NCI-H446 (cell line): ENCODE results near the gene KIF26B.

Experiments
- DNase-seq, 2 experiments: peaks; one replicate each; lab custom pipeline; 2025; lab: John Stamatoyannopoulos, UW

Gene KIF26B

GRCh38 chr1:245428681-245429080 is 273.9 kb downstream of the KIF26B start:
- no peak for DNase-seq

GRCh38 chr1:245431706-245432105 is 276.9 kb downstream of the KIF26B start:
- no peak for DNase-seq

DNA sequence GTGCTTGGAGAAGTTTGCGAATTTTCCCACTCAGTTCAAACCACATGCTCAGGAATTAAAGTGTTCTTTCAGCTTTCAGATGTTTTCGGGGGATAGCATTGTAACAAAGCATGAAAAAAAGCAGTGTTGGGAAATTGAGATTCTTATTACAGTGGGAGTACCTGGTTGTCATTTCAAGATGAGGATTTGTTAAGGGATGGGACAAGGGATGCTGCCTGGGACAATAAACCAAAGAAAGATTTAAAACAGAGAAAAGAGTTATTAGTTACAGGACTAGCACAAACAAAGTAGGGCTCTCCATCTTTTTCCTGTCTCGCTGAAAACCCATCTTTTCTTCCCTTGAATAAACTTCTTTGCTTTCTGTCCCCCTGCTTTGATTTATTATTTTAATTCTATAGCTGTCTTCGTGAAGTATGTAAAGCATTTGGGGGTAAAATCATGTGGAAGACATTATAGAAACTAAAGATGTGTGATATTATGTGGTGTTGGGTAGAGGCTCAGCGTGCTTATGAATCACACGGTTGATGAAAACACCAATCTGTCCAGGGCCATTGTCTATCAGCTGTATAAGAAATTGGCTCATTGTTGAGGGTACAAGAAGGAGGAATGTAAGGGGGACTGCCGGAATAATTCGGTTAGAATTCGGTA is 277.6 kb downstream of the KIF26B start:
- DNase-seq = no peak

DNA sequence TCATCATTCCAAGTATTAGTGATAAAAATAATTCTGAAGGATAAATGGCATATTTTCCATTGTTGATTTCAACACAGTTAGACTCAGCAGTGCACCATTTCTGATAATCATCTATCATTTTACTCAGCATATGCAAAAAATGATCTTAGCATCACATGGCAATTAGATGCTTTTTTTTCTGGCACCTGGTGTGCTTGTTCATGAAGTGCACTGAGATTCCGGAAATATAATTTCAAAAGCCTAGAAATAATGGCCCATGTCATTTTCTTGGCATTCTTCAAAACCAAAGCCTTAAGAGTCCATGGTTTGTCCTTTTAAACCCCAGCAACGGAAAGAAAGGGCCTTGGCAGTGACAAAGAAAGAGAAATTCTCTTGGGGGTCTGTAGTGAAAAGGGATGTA is 278.8 kb downstream of the KIF26B start:
- DNase-seq = no peak

- DNase-seq = no peak
These were observed 279.5 kb downstream of the KIF26B start for GRCh38 chr1:245434280-245434679.

- no peak for DNase-seq
These were observed 281.6 kb downstream of the KIF26B start for GRCh38 chr1:245436407-245436806.

DNA sequence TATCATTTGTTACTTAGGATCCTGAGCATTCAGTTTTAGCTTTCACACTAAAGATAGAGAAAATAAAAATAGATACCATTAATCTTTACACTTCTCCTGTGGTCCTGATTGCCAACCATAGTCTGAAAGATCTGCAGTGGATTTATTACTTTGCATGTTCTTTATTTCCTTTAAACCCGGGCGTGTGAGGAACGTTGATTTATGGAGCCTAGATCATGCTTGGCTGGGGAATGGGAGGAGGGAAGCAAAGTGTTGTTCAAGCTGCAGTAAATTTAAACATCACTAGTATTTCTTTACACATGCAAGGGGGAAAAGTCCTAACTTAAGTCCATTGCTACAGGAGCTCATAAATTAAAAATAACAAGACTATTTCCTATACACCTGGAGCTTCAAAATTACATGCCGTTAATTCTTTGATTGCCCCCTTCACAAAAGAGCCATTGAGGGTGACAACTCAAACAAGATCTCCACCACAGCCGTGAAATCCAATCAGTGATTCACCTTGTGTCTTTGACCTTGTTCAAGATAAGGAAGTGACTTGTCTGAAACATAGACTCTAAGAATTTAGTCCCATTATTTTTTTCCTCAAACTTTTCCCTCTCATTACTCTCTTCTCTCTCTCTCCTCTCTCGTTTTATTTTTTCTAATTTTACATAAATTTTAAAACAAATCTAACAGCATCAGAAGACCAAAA is 282.7 kb downstream of the KIF26B start:
- no peak for DNase-seq

DNA sequence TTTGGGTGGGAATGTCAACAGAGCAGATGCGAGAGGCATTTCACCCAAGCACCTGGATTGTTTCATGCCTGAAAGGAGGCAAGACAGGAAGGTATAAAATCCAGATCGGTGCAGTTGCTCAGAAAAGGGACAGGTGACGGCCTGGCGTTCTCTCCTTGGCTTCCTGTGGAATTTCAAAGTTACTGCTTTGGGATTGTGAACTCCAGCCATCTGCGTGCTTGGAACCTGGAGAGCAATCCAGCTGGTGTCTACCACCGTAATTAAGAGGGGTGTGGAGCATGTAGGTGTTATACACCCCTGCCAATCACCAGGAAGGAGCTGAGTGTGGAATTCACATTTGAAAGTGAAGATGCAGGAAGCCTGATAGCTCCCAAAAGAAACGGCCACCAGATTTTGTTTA is 286.1 kb downstream of the KIF26B start:
- no peak for DNase-seq

DNA sequence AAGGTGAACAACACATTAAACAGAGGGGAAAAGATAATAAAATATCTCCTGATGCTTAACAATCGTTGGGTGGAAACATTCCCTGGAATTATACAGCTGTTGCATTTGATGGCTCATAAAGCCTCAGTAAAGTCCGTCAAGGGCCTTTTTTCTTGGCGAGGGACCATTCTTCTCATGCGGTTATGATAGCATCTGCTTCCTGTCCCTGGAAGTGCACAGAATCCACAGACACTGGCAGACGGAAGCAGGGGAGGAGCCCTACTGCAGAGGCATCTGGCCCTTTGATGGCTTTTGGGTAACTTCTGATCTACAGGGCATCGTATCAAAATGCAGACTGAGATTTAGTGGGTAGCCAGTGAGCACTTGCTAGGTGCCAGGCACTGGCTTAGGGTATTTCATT is 286.9 kb downstream of the KIF26B start:
- no peak for DNase-seq

DNA sequence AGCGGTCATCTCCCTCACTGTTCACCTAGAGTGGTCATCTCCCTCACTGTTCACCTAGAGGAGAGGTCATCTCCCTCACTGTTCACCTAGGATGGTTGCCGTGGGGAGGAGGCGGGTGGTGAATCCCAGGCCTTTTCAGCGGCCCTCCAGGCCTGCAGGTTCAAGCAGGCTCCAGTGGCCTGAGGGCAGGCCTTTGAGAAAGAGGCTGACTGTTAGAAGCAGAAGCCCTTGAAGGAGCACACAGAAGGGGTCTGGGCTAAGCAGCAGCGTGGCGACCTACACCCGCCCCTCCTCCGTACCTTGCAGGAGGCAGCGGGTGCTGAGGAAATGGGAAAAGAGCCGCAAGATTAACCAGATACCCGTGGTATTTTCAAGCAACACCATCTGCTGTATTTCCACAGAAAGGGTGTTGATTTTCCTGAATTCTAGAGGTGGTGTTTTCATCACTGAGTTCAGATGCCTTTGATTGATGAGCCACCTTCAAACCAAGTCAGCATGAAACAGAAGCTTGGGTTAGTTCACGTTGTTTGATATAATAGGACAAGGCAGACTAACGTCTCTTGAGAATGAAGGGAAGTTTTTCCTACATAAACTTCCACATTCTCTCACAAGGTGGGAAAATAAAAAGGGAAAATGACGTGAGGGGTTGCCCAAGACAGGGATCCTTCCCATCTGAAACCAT is 289.5 kb downstream of the KIF26B start:
- DNase-seq = no peak

- DNase-seq = no peak
These were observed 290.2 kb downstream of the KIF26B start for GRCh38 chr1:245444945-245445344.

- DNase-seq = no peak
These were observed 293.7 kb downstream of the KIF26B start for GRCh38 chr1:245448531-245448930.

- DNase-seq = no peak
These were observed 294.2 kb downstream of the KIF26B start for GRCh38 chr1:245448975-245449431.

GRCh38 chr1:245453541-245453940 is 298.8 kb downstream of the KIF26B start:
- DNase-seq = no peak

DNA sequence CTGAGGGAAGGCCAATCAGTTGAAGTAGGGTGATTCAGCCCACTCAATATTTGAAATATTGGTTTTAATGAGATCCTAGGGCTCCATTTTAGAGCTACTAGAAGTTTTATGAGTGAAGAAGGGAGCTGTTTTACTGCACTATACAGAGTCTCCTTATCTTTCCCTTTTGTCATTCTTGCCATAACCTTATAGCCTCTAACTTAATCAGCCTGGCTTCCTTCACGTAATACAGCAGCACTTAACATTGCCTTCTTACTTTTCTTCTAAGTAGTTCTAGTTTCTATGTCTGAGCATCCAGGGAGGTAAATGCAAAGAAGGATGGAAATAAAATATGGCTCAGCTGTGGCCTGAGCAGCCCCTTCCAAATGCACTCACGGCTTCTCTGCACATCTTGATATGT is 299.3 kb downstream of the KIF26B start:
- DNase-seq = no peak

GRCh38 chr1:245457562-245457961 is 302.8 kb downstream of the KIF26B start:
- no peak for DNase-seq

DNA sequence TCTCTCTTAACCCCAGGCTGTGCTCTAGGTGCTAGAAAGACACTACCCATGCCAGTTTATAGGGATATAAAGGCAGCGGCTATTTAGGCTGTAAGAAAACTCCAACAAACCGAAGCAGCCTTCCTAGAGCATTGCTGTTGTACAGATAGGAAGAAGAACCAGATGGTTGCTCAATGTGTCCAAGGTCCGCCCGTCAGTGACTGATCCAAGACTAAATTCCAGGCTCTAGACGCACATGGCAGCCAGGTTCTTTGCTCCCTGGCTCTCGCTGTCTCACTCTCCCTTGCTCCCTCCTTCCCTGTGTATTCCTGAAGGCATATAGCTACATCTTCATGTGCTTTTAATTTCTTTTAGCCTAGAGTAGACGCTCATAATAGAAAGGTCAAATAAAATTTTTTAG is 303.4 kb downstream of the KIF26B start:
- DNase-seq = no peak

DNA sequence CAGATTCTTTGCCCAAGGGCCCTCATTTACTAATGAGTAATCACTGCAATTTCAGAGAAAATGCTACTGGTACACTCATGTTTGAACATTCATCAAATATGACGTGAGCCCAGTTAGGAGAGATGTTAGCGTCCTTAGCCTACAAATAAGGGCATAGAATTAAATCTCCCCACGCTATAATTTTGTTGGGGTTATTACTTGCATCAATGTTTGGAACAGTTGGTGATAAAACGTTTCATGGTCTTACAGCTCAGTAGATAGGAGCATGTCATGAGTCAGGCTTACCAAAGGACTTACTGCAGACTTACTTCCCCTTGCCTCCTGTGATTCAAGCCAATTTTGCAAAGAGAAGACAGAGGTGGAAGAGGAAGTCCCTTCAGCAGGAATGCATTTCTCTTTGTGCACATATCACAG is 304.0 kb downstream of the KIF26B start:
- no peak for DNase-seq

DNA sequence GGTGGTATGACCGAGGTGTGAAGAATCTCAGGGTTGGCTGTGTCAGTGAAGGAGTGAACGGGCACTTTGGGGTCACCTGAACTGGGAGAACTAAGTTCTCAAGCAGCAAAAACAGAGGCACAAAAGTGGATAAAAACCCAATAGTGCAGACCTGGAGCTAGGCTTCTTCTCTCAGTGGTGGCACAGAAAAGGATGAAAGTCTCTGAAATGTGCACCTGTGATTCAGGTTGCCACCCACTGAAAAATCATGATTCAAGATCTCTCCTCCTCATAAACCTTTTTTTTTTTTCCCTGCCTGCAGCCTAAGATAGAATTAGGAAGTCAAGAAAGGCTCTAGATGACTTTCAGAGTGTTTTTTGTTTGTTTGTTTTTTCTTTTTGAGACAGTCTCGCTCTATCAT is 304.8 kb downstream of the KIF26B start:
- DNase-seq = no peak

GRCh38 chr1:245461681-245462080 is 306.9 kb downstream of the KIF26B start:
- no peak for DNase-seq

- DNase-seq = no peak
These were observed 307.4 kb downstream of the KIF26B start for GRCh38 chr1:245462161-245462560.

DNA sequence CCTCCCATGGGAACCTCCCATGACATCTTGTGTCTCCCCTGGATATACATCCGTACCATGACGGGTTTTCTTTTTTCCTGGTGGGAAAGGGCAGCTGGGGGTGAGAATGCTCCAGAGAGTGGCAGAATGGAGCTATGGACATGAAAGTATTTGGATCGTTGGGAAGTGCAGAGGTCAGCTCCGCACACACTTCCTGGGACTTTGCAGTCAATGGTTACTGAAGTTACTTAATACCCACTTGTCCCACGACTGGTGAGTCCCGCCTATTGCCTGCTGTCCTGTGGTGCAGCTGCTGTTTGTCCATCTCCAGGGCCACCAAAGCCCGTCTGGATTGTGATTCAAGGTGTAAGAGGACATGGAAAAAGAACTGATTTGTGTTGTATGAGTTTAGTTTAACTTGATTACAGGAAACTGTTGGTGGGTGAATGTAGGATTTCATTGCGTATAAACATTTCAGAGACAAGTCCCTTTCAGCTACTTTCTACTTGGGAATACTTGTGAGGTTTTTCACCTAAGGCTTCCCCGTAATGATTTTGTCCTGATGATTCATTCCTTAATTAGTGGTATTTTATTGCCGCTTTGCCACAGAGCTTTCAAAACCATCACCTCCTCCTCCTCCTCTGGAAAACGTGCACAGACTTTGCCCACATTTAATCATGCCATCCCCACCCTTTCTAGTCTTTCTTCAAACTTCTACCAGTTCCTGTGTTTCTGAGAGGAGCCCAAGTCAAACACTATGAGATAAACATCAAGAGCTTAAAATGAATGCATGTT is 308.8 kb downstream of the KIF26B start:
- DNase-seq = no peak
